ENCODE results near the gene XK. TPM values are rescaled to one million over a fixed set of nuclear protein-coding genes. Genes with fewer than 3 reads are reported as not detected.

Gene XK
- total RNA-seq, 1 donor from 2014 or later: 0.26 TPM

GRCh38 chrX:37752281-37752680, 66.7 kb downstream of the XK start:
- no peak overlapping the region for H3K4me3 ChIP-seq (ENCODE audit: low read depth, low read length)
- no peak for DNase-seq (ENCODE audit: low read depth)
- no peaks in the 10 kb centered on the region for H3K36me3 ChIP-seq (ENCODE audit: control insufficient read depth, insufficient read depth, low read length)
- TF ChIP-seq CTCF (IDR thresholded peaks at IDR 0.05; ENCODE audit: insufficient read depth, low read length, severe bottlenecking): no peak
- H3K27me3 ChIP-seq (ENCODE audit: control insufficient read depth, insufficient read depth, low read length): no peaks in the 10 kb centered on the region
- no peak for FAIRE-seq

GRCh38 chrX:37752936-37753335, 67.3 kb downstream of the XK start:
- no peak for DNase-seq (ENCODE audit: low read depth)
- no peak for TF ChIP-seq CTCF (IDR thresholded peaks at IDR 0.05; ENCODE audit: insufficient read depth, low read length, severe bottlenecking)
- Histone ChIP-seq H3K4me3 (ENCODE audit: low read depth, low read length) (no peak overlapping the region), H3K27me3 (ENCODE audit: control insufficient read depth, insufficient read depth, low read length) (no peaks in the 10 kb centered on the region), H3K36me3 (ENCODE audit: control insufficient read depth, insufficient read depth, low read length) (no peaks in the 10 kb centered on the region)
- FAIRE-seq: no peak

GRCh38 chrX:37753384-37753783, 67.8 kb downstream of the XK start:
- H3K27me3 ChIP-seq (ENCODE audit: control insufficient read depth, insufficient read depth, low read length): no peaks in the 10 kb centered on the region
- no peak for FAIRE-seq
- no peak overlapping the region for H3K4me3 ChIP-seq (ENCODE audit: low read depth, low read length)
- no peak for DNase-seq (ENCODE audit: low read depth)
- no peak for TF ChIP-seq CTCF (IDR thresholded peaks at IDR 0.05; ENCODE audit: insufficient read depth, low read length, severe bottlenecking)
- H3K36me3 ChIP-seq (ENCODE audit: control insufficient read depth, insufficient read depth, low read length): no peaks in the 10 kb centered on the region

- TF ChIP-seq CTCF (IDR thresholded peaks at IDR 0.05; ENCODE audit: insufficient read depth, low read length, severe bottlenecking): no peak
- FAIRE-seq: peak; percentile 47
- no peak for DNase-seq (ENCODE audit: low read depth)
- Histone ChIP-seq H3K36me3 (ENCODE audit: control insufficient read depth, insufficient read depth, low read length) (no peaks in the 10 kb centered on the region), H3K4me3 (ENCODE audit: low read depth, low read length) (no peak overlapping the region), H3K27me3 (ENCODE audit: control insufficient read depth, insufficient read depth, low read length) (no peaks in the 10 kb centered on the region)
These were observed 68.9 kb downstream of the XK start for GRCh38 chrX:37754516-37754915.

GRCh38 chrX:37755025-37755424, 69.4 kb downstream of the XK start:
- no peak for TF ChIP-seq CTCF (IDR thresholded peaks at IDR 0.05; ENCODE audit: insufficient read depth, low read length, severe bottlenecking)
- FAIRE-seq (no peak), DNase-seq (ENCODE audit: low read depth) (no peak)
- H3K27me3 ChIP-seq (ENCODE audit: control insufficient read depth, insufficient read depth, low read length): no peaks in the 10 kb centered on the region
- H3K4me3 ChIP-seq (ENCODE audit: low read depth, low read length): no peak overlapping the region
- H3K36me3 ChIP-seq (ENCODE audit: control insufficient read depth, insufficient read depth, low read length): no peaks in the 10 kb centered on the region

- no peak for TF ChIP-seq CTCF (IDR thresholded peaks at IDR 0.05; ENCODE audit: insufficient read depth, low read length, severe bottlenecking)
- FAIRE-seq (no peak), DNase-seq (ENCODE audit: low read depth) (no peak)
- Histone ChIP-seq H3K27me3 (ENCODE audit: control insufficient read depth, insufficient read depth, low read length) (no peaks in the 10 kb centered on the region), H3K4me3 (ENCODE audit: low read depth, low read length) (no peak overlapping the region), H3K36me3 (ENCODE audit: control insufficient read depth, insufficient read depth, low read length) (no peaks in the 10 kb centered on the region)
These were observed 71.5 kb downstream of the XK start for GRCh38 chrX:37757082-37757481.

Data from bronchial epithelial cell (primary cell).